H1 (cell line): Measurements from ENCODE around the gene EZH2. TPM values are rescaled to one million over a fixed set of nuclear protein-coding genes. Genes with fewer than 3 reads are reported as not detected.

Source experiments
- CTCF ChIA-PET: fragments of 300-600 bp; sonication (Branson Sonifier 250); formaldehyde crosslinking; loops from one replicate; lab custom pipeline; 2021; ENCODE audit not compliant: partially characterized antibody; lab: Charles Lee
- POLR2A ChIA-PET: fragments of 300-600 bp; sonication (Branson Sonifier 250); formaldehyde crosslinking; loops from one replicate; lab custom pipeline; 2021; ENCODE audit warnings: inconsistent platforms; ENCODE audit not compliant: partially characterized antibody; lab: Charles Lee
- DNase-seq, 2 experiments: peaks; one replicate each; pipeline versions ENCODE4 v3.0.0 to v3.0.0-alpha.2; 2010 to 2022; ENCODE audit warnings: low spot score in 2 of 2, low read depth in 1 of 2, mixed read lengths in 1 of 2
- FAIRE-seq: peaks from 2 replicates; lab custom pipeline; 2011; peaks lifted over from hg19 to GRCh38; lab: Jason Lieb, UNC
- H2AFZ ChIP-seq: 2 replicates; pipeline ENCODE4 v1.8.1; 2012; ENCODE audit warnings: low read length, inconsistent platforms
- H2AK5ac ChIP-seq: 2 replicates; pipeline ENCODE4 v1.6.1; 2013; ENCODE audit warnings: low read depth, low read length
- H2BK120ac ChIP-seq: replicated peaks from 2 replicates; pipeline ENCODE3; 2013; ENCODE audit warnings: low read depth, low read length, inconsistent platforms
- H2BK12ac ChIP-seq: 2 replicates; pipeline ENCODE4 v1.6.1; 2013; ENCODE audit warnings: low read depth, low read length
- H2BK15ac ChIP-seq: 2 replicates; pipeline ENCODE4 v1.6.1; 2013; ENCODE audit warnings: low read length
- H2BK20ac ChIP-seq: 2 replicates; pipeline ENCODE4 v1.6.1; 2013; ENCODE audit warnings: low read length
- H2BK5ac ChIP-seq: 2 replicates; pipeline ENCODE4 v1.6.1; 2013; ENCODE audit warnings: low read depth, low read length
- H3K14ac ChIP-seq: 2 replicates; pipeline ENCODE4 v1.6.1; 2013; ENCODE audit warnings: inconsistent platforms; ENCODE audit not compliant: insufficient read length
- H3K18ac ChIP-seq: 2 replicates; pipeline ENCODE4 v1.6.1; 2013; ENCODE audit warnings: low read length; ENCODE audit errors: extremely low read depth
- H3K23ac ChIP-seq: 2 replicates; pipeline ENCODE4 v1.6.1; 2013; ENCODE audit warnings: inconsistent platforms; ENCODE audit not compliant: insufficient read length
- H3K23me2 ChIP-seq: 2 replicates; pipeline ENCODE4 v1.6.1; 2013; ENCODE audit warnings: low read depth, low read length
- H3K27ac ChIP-seq: 2 replicates; pipeline ENCODE4 v1.6.1; 2011; ENCODE audit warnings: low read depth, low read length, inconsistent platforms
- H3K27me3 ChIP-seq, 4 experiments: replicated peaks in 1 of 4; 1 replicate in 1 of 4; 2 replicates in 3 of 4; pipeline versions ENCODE4 v1.6.1 to v1.8.1; 2011 to 2013; ENCODE audit warnings: low read length in 3 of 4, mild to moderate bottlenecking in 3 of 4, inconsistent platforms in 2 of 4, mixed read lengths in 2 of 4, moderate library complexity in 1 of 4; ENCODE audit not compliant: control insufficient read depth in 3 of 4, insufficient read depth in 3 of 4; ENCODE audit errors: extremely low read depth in 1 of 4
- H3K36me3 ChIP-seq, 4 experiments: 2 replicates each; pipeline versions ENCODE4 v1.6.1 to v1.8.1; 2011 to 2013; ENCODE audit warnings: mild to moderate bottlenecking in 4 of 4, low read length in 3 of 4, moderate library complexity in 2 of 4, control low read depth in 1 of 4, inconsistent platforms in 1 of 4; ENCODE audit not compliant: insufficient read depth in 4 of 4, control insufficient read depth in 2 of 4
- H3K4ac ChIP-seq: replicated peaks from 2 replicates; pipeline ENCODE3; 2013; ENCODE audit warnings: low read length, low read depth, mixed read lengths, inconsistent platforms; ENCODE audit not compliant: insufficient read length
- H3K4me1 ChIP-seq, 4 experiments: replicated peaks in 1 of 4; 1 replicate in 1 of 4; 2 replicates in 3 of 4; pipeline versions ENCODE4 v1.6.1 to v1.8.1; 2011 to 2013; ENCODE audit warnings: low read length in 3 of 4, inconsistent platforms in 2 of 4, mixed read lengths in 1 of 4; ENCODE audit not compliant: insufficient read depth in 4 of 4, control insufficient read depth in 3 of 4
- H3K4me2 ChIP-seq, 2 experiments: 2 replicates each; pipeline versions ENCODE4 v1.6.1 to v1.8.1; 2011 to 2013; ENCODE audit warnings: low read depth in 2 of 2, low read length in 2 of 2, control low read depth in 1 of 2, inconsistent platforms in 1 of 2, mild to moderate bottlenecking in 1 of 2; ENCODE audit not compliant: insufficient read depth in 1 of 2
- H3K4me3 ChIP-seq, 4 experiments: fragments of 200-600, 300-600 bp in 1 of 4; sonication (generic), shearing (Covaris generic), sonication (Bioruptor Twin) in 1 of 4; 2 replicates each; pipeline versions ENCODE4 v1.5.1 to v1.8.1; 2011 to 2016; ENCODE audit warnings: low read length in 4 of 4, low read depth in 3 of 4, control low read depth in 2 of 4, inconsistent platforms in 2 of 4, mild to moderate bottlenecking in 2 of 4, mixed read lengths in 1 of 4, moderate library complexity in 1 of 4; ENCODE audit not compliant: insufficient read depth in 2 of 4; ENCODE audit errors: extremely low read depth in 1 of 4
- H3K56ac ChIP-seq: replicated peaks from 2 replicates; pipeline ENCODE3; 2013; ENCODE audit warnings: low read depth, mild to moderate bottlenecking, mixed read lengths, low read length, inconsistent platforms; ENCODE audit not compliant: insufficient read length
- H3K79me1 ChIP-seq: 2 replicates; pipeline ENCODE4 v1.6.1; 2013; ENCODE audit warnings: low read depth, low read length, control low read depth
- H3K79me2 ChIP-seq, 2 experiments: 2 replicates each; pipeline versions ENCODE4 v1.6.1 to v1.8.1; 2012 to 2013; ENCODE audit warnings: low read length in 2 of 2, mild to moderate bottlenecking in 2 of 2, inconsistent platforms in 1 of 2; ENCODE audit not compliant: insufficient read depth in 2 of 2, control insufficient read depth in 1 of 2
- H3K9ac ChIP-seq, 4 experiments: replicated peaks in 1 of 4; 1 replicate in 1 of 4; 2 replicates in 3 of 4; pipeline versions ENCODE4 v1.6.1 to v1.8.1; 2011 to 2013; ENCODE audit warnings: low read depth in 3 of 4, low read length in 3 of 4, control low read depth in 2 of 4, mild to moderate bottlenecking in 2 of 4, moderate library complexity in 2 of 4, inconsistent platforms in 1 of 4; ENCODE audit errors: extremely low read depth in 1 of 4
- H3K9me3 ChIP-seq, 2 experiments: 2 replicates each; pipeline versions ENCODE4 v1.6.1 to v1.8.1; 2012 to 2013; ENCODE audit warnings: mild to moderate bottlenecking in 2 of 2, moderate library complexity in 2 of 2, control low read depth in 1 of 2, inconsistent platforms in 1 of 2, low read depth in 1 of 2, low read length in 1 of 2, mixed read lengths in 1 of 2; ENCODE audit not compliant: insufficient read depth in 2 of 2
- H4K20me1 ChIP-seq, 2 experiments: replicated peaks in 1 of 2; 2 replicates each; pipeline versions ENCODE3 to v1.8.1; 2011 to 2013; ENCODE audit warnings: inconsistent platforms in 2 of 2, low read length in 2 of 2, mild to moderate bottlenecking in 1 of 2; ENCODE audit not compliant: insufficient read depth in 2 of 2, control insufficient read depth in 1 of 2
- H4K5ac ChIP-seq: 2 replicates; pipeline ENCODE4 v1.6.1; 2013; ENCODE audit warnings: low read length, low read depth, mixed read lengths, inconsistent platforms; ENCODE audit not compliant: insufficient read length
- H4K8ac ChIP-seq: 2 replicates; pipeline ENCODE4 v1.8.0; 2013; ENCODE audit warnings: mild to moderate bottlenecking, moderate library complexity, low read length, inconsistent platforms; ENCODE audit not compliant: insufficient read depth; ENCODE audit errors: extremely low read depth
- H4K91ac ChIP-seq: replicated peaks from 2 replicates; pipeline ENCODE3; 2013; ENCODE audit warnings: low read length, mixed read lengths, inconsistent platforms; ENCODE audit not compliant: insufficient read length
- CEBPB ChIP-seq: IDR thresholded peaks from 2 replicates; pipeline ENCODE4 v1.6.1; 2012; ENCODE audit warnings: low read depth, low read length
- EZH2 ChIP-seq: fragments of 200-600 bp; sonication (generic); IDR thresholded peaks from 2 replicates; pipeline ENCODE4 v1.7.1; 2012; ENCODE audit warnings: low read depth, mild to moderate bottlenecking, moderate library complexity, low read length, inconsistent platforms; ENCODE audit not compliant: severe bottlenecking
- KDM4A ChIP-seq: IDR thresholded peaks from one replicate; pipeline ENCODE4 v1.7.1; 2012; ENCODE audit warnings: low read depth, mild to moderate bottlenecking, moderate library complexity, low read length, inconsistent platforms; ENCODE audit not compliant: severe bottlenecking
- SIX5 ChIP-seq: IDR thresholded peaks from 2 replicates; pipeline ENCODE4 v1.6.1; 2011; ENCODE audit warnings: mild to moderate bottlenecking, low read depth, low read length
- WGBS, 2 experiments: shearing (Covaris generic) in 1 of 2; methylation state at CpG; one replicate each; pipeline versions ENCODE4 v1.1.6 to v1.1.7; 2013 to 2015; ENCODE audit warnings: low lambda C conversion rate in 2 of 2, mixed read lengths in 2 of 2, inconsistent platforms in 1 of 2, low coverage in 1 of 2, missing lambda C conversion rate in 1 of 2; ENCODE audit not compliant: insufficient replicate concordance in 2 of 2, insufficient coverage in 1 of 2, insufficient read length in 1 of 2; ENCODE audit errors: extremely low coverage in 1 of 2, missing lambda C conversion rate in 1 of 2; 5-methylcytosine and 5-hydroxymethylcytosine counted together
- polyA plus RNA-seq, 7 experiments: library from polyadenylated mRNA; depleted of rRNA in 3 of 7; stranded (reverse) in 5 of 7; unstranded in 2 of 7; fragments of >200 nt in 5 of 7; fragments of 200-250 nt in 2 of 7; gene quantifications; 1 replicate in 5 of 7; 2 replicates in 1 of 7; 4 replicates in 1 of 7; pipeline versions ENCODE4 v1.2.1 to v1.2.3, GENCODE V29; 2011 to 2013; ENCODE audit warnings: missing spikeins in 2 of 7, mixed read lengths in 2 of 7
- total RNA-seq: library from RNA; stranded (reverse); fragmentation: NEBNext Ultra II Directional; extraction: Animal tissue kit (Norgen Biotek cat#: 25700); gene quantifications from 2 replicates; pipeline ENCODE4 v1.2.1, GENCODE V29; 2021
- TF ChIP-seq, protein P1 (sequence below): IDR thresholded peaks from 2 replicates; pipeline ENCODE4 v1.6.1; 2012; ENCODE audit warnings: low read length, inconsistent platforms

The EZH2 gene
- total and polyA plus RNA-seq, 2 of the 8 experiments (the other 6 are each of a cell fraction or from before 2014, with no cell fraction given): 28.9 to 49.0 TPM

DNA sequence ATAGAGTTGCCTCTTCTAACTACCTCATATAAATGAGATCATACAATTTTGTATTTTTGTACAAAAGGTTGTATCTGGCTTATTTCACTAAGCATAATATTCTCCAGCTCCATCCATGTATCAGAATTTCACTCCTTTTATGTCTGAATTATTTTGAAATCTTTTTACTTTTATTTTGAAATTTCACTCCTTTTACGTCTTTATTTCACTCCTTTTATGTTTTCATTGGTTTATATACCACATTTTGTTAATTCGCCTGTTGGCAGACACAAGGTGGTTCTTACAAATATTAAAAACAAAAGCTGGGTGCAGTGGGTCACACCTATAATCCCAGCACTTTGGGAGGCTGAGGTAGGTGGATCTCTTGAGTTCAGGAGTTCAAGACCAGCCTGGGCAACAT is 5.8 kb downstream of the EZH2 start:
- Histone ChIP-seq H3K79me1 (peaks cover 3% of the 10 kb centered on the region; the same call in 1 of the 2 replicates), H2AK5ac (no peak overlapping the region), H4K91ac (no peak overlapping the region), H2BK15ac (no peak overlapping the region), H3K27ac (no peak overlapping the region), H2BK120ac (no peak overlapping the region), H3K56ac (no peak overlapping the region), H2BK20ac (no peak overlapping the region), H3K4me2 (no peak overlapping the region), H3K14ac (no peak overlapping the region), H3K4ac (no peak overlapping the region), H2BK5ac (no peak overlapping the region), H4K5ac (no peak overlapping the region), H2AFZ (no peak overlapping the region), H3K9me3 (no peaks in the 10 kb centered on the region), H3K23me2 (peaks cover 6% of the 10 kb centered on the region), H3K18ac (no peak overlapping the region), H4K8ac (no peak overlapping the region), H3K36me3 (no peaks in the 10 kb centered on the region), H3K23ac (no peak overlapping the region), H4K20me1 (peaks cover 8 to 13% of the 10 kb centered on the region in 2 experiments), H3K4me3 (no peak overlapping the region), H3K4me1 (peaks cover 0 to 2% (median 0%) of the 10 kb centered on the region in 4 experiments; a peak in 2 of 7 replicates), H3K9ac (no peak overlapping the region), H2BK12ac (no peak overlapping the region), H3K27me3 (no peaks in the 10 kb centered on the region), H3K79me2 (peaks cover 7 to 100% of the 10 kb centered on the region in 2 experiments)
- FAIRE-seq (no peak), DNase-seq (no peak)
- POLR2A ChIA-PET: no interaction called here
- CTCF ChIA-PET: interaction anchor here (2.5 kb wide), 1 partner anchor 22 kb away, joined by 7 read pairs; no protein-coding TSS in a partner anchor
- TF ChIP-seq KDM4A (no peak), SIX5 (no peak), CEBPB (no peak), EZH2 (no peak)
- TF ChIP-seq, protein P1, sequence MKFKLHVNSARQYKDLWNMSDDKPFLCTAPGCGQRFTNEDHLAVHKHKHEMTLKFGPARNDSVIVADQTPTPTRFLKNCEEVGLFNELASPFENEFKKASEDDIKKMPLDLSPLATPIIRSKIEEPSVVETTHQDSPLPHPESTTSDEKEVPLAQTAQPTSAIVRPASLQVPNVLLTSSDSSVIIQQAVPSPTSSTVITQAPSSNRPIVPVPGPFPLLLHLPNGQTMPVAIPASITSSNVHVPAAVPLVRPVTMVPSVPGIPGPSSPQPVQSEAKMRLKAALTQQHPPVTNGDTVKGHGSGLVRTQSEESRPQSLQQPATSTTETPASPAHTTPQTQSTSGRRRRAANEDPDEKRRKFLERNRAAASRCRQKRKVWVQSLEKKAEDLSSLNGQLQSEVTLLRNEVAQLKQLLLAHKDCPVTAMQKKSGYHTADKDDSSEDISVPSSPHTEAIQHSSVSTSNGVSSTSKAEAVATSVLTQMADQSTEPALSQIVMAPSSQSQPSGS: no peak
- 92% methylated on average over 2 of the region's 2 CpGs; no CpG with 5 or more reads in 1 of the 2 experiments for WGBS, 2 experiments
